ENCODE data around the gene NCAPD3. TPM values are rescaled to one million over a fixed set of nuclear protein-coding genes. Genes with fewer than 3 reads are reported as not detected.

Gene NCAPD3
- total RNA-seq, 3 donors from 2014 or later (not counting 1 experiment from before 2014, with no cell fraction given), result 27.6 to 33.6 (median 31.2) TPM

DNA sequence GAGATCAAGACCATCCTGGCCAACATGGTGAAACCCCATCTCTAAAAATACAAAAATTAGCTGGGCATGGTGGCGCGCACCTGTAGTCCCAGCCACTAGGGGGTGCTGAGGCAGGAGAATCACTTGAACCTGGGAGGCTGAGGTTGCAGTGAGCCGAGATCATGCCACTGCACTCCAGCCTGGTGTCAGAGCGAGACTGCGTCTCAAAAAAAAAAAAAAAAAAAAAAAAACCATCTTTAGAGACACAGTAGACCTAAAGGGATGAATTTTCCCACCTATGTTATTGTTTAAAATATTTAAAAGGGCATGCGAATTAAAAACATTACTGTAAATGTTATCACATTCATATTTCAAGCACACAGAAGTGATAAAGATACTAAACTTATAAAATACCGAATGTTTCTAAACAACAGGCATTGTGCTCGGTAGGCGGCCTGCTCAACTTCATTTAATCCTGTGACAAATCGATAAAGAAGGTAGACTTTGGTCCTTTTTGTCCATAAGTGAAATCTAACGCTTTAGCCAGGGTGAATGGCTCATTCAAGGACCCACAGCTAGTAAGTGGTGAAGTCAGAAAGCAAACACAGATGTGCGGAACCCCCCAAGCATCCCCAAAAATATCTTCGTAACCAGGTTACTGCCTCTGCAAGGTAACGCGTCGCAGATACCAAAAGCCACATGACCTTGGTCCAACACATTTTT lies 16.1 kb downstream of the NCAPD3 start:
- Mint-ChIP-seq H3K27me3 (ENCODE audit: low read depth in 2 of 2) (no peaks in the 10 kb centered on the region), H3K9me3 (no peaks in the 10 kb centered on the region), H3K36me3 (peaks cover 30% of the 10 kb centered on the region), H3K4me3 (no peak overlapping the region), H3K27ac (no peak overlapping the region), H3K4me1 (no peaks in the 10 kb centered on the region)
- DNase-seq (peak; percentile 60 to 78), ATAC-seq (peak in 1 of 3 donors; percentile 29)
- intact Hi-C loops (cut with micrococcal nuclease), result loop anchor here (1.0 kb wide), 2 partner anchors 37 to 46 kb away; partner anchors contain the start of genes ACAD8 and THYN1
- no peaks in the 10 kb centered on the region for H3K4me1 ChIP-seq (ENCODE audit: control insufficient read depth, insufficient read depth, low read length)
- H3K27ac ChIP-seq (ENCODE audit: low read length), result no peak overlapping the region
- no peaks in the 10 kb centered on the region for H3K9me3 ChIP-seq (ENCODE audit: control insufficient read depth, insufficient read depth, low read length)
- 90% methylated on average over 12 of the region's 16 CpGs for WGBS (ENCODE audit: insufficient coverage)
- TF ChIP-seq, protein P1, sequence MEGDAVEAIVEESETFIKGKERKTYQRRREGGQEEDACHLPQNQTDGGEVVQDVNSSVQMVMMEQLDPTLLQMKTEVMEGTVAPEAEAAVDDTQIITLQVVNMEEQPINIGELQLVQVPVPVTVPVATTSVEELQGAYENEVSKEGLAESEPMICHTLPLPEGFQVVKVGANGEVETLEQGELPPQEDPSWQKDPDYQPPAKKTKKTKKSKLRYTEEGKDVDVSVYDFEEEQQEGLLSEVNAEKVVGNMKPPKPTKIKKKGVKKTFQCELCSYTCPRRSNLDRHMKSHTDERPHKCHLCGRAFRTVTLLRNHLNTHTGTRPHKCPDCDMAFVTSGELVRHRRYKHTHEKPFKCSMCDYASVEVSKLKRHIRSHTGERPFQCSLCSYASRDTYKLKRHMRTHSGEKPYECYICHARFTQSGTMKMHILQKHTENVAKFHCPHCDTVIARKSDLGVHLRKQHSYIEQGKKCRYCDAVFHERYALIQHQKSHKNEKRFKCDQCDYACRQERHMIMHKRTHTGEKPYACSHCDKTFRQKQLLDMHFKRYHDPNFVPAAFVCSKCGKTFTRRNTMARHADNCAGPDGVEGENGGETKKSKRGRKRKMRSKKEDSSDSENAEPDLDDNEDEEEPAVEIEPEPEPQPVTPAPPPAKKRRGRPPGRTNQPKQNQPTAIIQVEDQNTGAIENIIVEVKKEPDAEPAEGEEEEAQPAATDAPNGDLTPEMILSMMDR (IDR thresholded peaks at IDR 0.05), result peak; percentile 82
- H3K27me3 ChIP-seq (ENCODE audit: control insufficient read depth, insufficient read depth, low read length), result no peaks in the 10 kb centered on the region
- no peak overlapping the region for H3K4me3 ChIP-seq (ENCODE audit: low read length)
- peaks cover 51% of the 10 kb centered on the region for H3K36me3 ChIP-seq (ENCODE audit: control insufficient read depth, insufficient read depth, low read length)

DNA sequence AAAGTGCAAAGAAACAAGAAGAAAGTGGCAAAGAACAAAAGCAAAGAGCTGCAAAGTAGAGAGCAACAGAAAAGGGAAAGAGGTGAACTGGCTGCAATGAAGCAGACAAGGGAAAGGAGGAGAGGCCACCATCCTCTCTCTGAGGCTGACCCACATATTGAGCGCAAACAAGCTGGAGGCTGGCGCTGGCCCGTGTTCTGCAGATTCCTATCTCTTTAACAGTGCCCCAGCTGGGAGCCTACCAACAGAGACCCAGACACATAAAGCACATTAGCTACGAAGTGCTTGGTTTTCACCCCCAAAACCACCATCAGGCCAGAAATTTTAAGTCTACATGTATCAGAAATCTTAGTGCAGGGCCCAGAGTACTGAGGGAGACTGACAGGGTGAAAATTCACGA lies 17.6 kb downstream of the NCAPD3 start:
- WGBS (ENCODE audit: insufficient coverage), result 89% methylated on average over 5 of the region's 5 CpGs
- Histone ChIP-seq H3K27ac (ENCODE audit: low read length) (no peak overlapping the region), H3K4me1 (ENCODE audit: control insufficient read depth, insufficient read depth, low read length) (no peaks in the 10 kb centered on the region), H3K27me3 (ENCODE audit: control insufficient read depth, insufficient read depth, low read length) (no peaks in the 10 kb centered on the region), H3K4me3 (ENCODE audit: low read length) (no peak overlapping the region), H3K36me3 (ENCODE audit: control insufficient read depth, insufficient read depth, low read length) (peaks cover 64% of the 10 kb centered on the region), H3K9me3 (ENCODE audit: control insufficient read depth, insufficient read depth, low read length) (no peaks in the 10 kb centered on the region)
- ATAC-seq, result no peak
- intact Hi-C loops (cut with micrococcal nuclease), result no loop called here
- Mint-ChIP-seq H3K36me3 (peaks cover 30% of the 10 kb centered on the region), H3K4me3 (no peak overlapping the region), H3K27me3 (ENCODE audit: low read depth in 2 of 2) (no peaks in the 10 kb centered on the region), H3K9me3 (no peaks in the 10 kb centered on the region), H3K27ac (no peak overlapping the region), H3K4me1 (no peaks in the 10 kb centered on the region)
- DNase-seq, result no peak
- TF ChIP-seq, protein P1 (IDR thresholded peaks at IDR 0.05), result no peak

DNA sequence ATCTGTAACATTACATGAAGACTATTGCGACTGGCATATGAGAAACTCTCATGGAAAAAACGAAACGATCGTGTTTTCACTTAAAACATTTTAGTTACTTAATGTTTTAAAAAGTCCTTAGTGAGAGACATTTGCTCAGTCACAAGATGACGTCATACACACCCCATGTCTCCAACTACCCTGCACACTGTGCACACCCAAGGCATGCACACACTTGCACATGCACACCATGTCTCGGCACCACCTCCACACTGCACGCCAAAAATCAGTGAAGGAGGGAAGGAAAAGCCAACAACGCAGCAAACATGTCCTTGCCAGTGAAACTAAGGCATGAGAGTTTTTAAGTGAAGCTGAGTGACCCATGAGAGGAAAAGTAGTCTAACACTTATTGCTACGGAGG lies 18.0 kb downstream of the NCAPD3 start:
- no peak overlapping the region for H3K4me3 ChIP-seq (ENCODE audit: low read length)
- 84% methylated on average over 8 of the region's 9 CpGs for WGBS (ENCODE audit: insufficient coverage)
- H3K36me3 Mint-ChIP-seq, result peaks cover 30% of the 10 kb centered on the region
- H3K9me3 Mint-ChIP-seq, result no peaks in the 10 kb centered on the region
- intact Hi-C loops (cut with micrococcal nuclease), result no loop called here
- TF ChIP-seq, protein P1 (IDR thresholded peaks at IDR 0.05), result no peak
- DNase-seq (no peak), ATAC-seq (no peak)
- H3K27me3 ChIP-seq (ENCODE audit: control insufficient read depth, insufficient read depth, low read length), result no peaks in the 10 kb centered on the region
- H3K4me1 Mint-ChIP-seq, result no peaks in the 10 kb centered on the region
- H3K4me3 Mint-ChIP-seq, result no peak overlapping the region
- H3K27ac ChIP-seq (ENCODE audit: low read length), result no peak overlapping the region
- H3K27ac Mint-ChIP-seq, result no peak overlapping the region
- no peaks in the 10 kb centered on the region for H3K27me3 Mint-ChIP-seq (ENCODE audit: low read depth in 2 of 2)
- H3K36me3 ChIP-seq (ENCODE audit: control insufficient read depth, insufficient read depth, low read length), result peaks cover 66% of the 10 kb centered on the region
- no peaks in the 10 kb centered on the region for H3K9me3 ChIP-seq (ENCODE audit: control insufficient read depth, insufficient read depth, low read length)
- H3K4me1 ChIP-seq (ENCODE audit: control insufficient read depth, insufficient read depth, low read length), result no peaks in the 10 kb centered on the region

DNA sequence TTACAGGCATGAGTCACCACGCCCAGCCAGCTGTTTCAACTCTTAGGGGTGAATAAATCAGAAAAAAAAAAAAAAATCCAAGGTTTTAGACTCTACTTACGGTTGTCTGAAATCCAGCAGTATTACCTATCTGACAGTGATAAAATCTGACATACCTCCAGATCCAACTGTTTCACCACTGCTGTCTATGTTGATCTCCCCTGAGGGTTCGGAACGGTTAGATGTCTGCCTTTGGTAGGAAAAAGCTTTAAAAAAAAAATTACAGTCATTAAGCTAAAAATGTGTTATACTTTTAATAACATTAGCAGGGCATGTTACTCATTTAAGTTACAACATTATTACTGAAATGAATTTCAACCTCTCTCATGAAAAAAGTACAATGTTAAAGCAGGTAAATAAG lies 21.1 kb downstream of the NCAPD3 start:
- Histone ChIP-seq H3K4me3 (ENCODE audit: low read length) (no peak overlapping the region), H3K4me1 (ENCODE audit: control insufficient read depth, insufficient read depth, low read length) (no peaks in the 10 kb centered on the region), H3K27me3 (ENCODE audit: control insufficient read depth, insufficient read depth, low read length) (no peaks in the 10 kb centered on the region), H3K27ac (ENCODE audit: low read length) (no peak overlapping the region), H3K36me3 (ENCODE audit: control insufficient read depth, insufficient read depth, low read length) (peaks cover 50% of the 10 kb centered on the region), H3K9me3 (ENCODE audit: control insufficient read depth, insufficient read depth, low read length) (no peaks in the 10 kb centered on the region)
- intact Hi-C loops (cut with micrococcal nuclease), result no loop called here
- no peak for DNase-seq
- Mint-ChIP-seq H3K27ac (no peak overlapping the region), H3K4me3 (no peak overlapping the region), H3K27me3 (ENCODE audit: low read depth in 2 of 2) (no peaks in the 10 kb centered on the region), H3K4me1 (peaks cover 0 to 8% of the 10 kb centered on the region in 2 donors), H3K36me3 (peaks cover 29% of the 10 kb centered on the region), H3K9me3 (no peaks in the 10 kb centered on the region)
- TF ChIP-seq, protein P1 (IDR thresholded peaks at IDR 0.05), result no peak
- ATAC-seq, result no peak
- 100% methylated on average over 2 of the region's 4 CpGs for WGBS (ENCODE audit: insufficient coverage)
